GM11168 (cell line): ENCODE data around the gene STAMBPL1.

Experiments used
- in situ Hi-C: fragments of 300-500 bp; cut with MboI; formaldehyde crosslinking; loops from one replicate; pipeline ENCODE4 v1.12.0; 2022; ENCODE audit warnings: low sequenced_read_pairs; ENCODE audit not compliant: unreplicated experiment

Gene STAMBPL1

GRCh38 chr10:88879534-88880281, at the start of gene STAMBPL1:
STAMBPL1 (plus strand) TSS chr10:88880245; CDS start chr10:88901709, 21,464 bp downstream.
- in situ Hi-C loops = no loop called here

GRCh38 chr10:88830643-88831268, 49.3 kb upstream of the STAMBPL1 start:
- in situ Hi-C loops = loop anchor here (25.0 kb wide), 1 partner anchor 382 kb away; the partner anchor contains the start of gene CH25H

DNA sequence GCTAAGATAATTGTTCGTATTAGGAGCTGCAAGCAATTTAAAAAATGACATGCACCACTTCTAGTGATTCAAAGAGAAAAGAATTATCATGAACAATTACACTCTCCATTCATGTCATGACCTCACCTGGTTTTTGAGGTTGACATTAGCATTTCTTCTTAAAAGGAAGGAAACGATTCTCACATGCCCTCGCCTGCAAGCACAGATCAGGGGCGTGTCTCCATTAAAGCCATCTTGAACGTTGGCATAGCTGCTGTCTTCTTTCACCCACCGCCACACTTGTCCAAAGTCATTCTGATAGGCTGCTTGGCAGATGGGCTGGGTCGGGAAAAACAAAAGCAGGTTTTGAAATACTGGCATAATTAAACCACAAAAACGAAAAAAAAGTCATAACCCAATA, 48.3 kb upstream of the STAMBPL1 start:
- in situ Hi-C loops = loop anchor here (25.0 kb wide), 1 partner anchor 381 kb away; the partner anchor contains the start of gene CH25H

- in situ Hi-C loops = loop anchor here (25.0 kb wide), 1 partner anchor 380 kb away; the partner anchor contains the start of gene CH25H
Measured at GRCh38 chr10:88832376-88832775, 47.7 kb upstream of the STAMBPL1 start.

- in situ Hi-C loops = loop anchor here (25.0 kb wide), 1 partner anchor 379 kb away; the partner anchor contains the start of gene CH25H
Measured at GRCh38 chr10:88833156-88833555, 46.9 kb upstream of the STAMBPL1 start.

DNA sequence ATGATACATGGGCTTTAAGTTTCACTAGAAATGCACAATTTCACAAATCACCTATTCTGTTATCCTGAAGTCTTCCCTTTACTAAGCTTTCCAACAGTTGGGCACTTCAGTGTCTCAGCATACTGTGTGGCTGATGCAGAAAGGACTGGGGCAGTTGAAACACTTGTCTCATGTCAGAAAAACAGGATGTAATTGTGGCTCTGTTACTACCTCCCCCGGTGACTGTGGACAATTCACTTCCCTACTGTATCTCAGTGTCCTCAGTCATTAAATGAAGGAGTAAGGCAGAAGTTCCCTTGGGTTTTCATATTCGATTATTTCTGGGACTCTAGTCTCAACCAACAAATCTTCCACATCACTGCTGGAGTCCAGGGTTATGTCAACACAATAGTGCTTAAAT, 46.3 kb upstream of the STAMBPL1 start:
- in situ Hi-C loops = loop anchor here (25.0 kb wide), 1 partner anchor 379 kb away; the partner anchor contains the start of gene CH25H

DNA sequence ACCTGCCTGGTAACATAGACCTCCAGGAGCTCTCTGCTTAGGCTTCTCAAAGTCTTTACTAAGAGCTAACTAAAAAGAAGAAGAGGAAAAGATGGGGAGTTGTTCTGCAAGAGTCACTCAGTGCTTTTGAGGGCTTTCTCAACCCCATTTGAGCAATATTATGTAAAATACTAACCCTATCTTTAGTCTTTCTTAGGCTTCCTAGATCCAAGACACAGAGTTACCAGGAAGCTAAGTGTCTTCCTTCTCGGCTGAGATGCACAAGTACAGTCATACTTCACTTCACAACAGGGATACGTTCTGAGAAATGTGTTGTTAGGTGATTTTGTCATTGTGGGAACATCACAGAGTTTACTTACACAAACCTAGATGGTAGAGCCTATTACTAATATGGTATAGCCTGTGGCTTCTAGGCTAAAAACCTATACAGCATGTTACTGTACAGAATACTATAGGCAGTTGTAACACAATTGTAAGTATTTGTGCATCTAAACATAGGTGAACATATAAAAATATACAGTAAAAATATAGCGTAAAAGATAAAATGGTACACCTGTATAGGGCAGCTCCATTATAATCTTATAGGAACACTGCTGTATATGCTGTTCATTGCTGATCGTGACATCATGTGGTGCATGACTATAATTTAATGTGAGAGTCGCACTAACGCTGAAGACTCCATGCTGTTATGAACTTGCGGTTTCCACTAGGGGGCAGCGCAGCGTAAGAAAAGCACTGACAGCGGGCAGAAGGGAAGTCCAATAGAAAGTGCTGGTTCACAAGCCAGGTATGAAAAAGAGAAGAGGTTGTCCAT, 44.7 kb upstream of the STAMBPL1 start:
- in situ Hi-C loops = loop anchor here (5.0 to 25.0 kb wide), 2 partner anchors 92 to 377 kb away; partner anchors contain the start of gene CH25H

DNA sequence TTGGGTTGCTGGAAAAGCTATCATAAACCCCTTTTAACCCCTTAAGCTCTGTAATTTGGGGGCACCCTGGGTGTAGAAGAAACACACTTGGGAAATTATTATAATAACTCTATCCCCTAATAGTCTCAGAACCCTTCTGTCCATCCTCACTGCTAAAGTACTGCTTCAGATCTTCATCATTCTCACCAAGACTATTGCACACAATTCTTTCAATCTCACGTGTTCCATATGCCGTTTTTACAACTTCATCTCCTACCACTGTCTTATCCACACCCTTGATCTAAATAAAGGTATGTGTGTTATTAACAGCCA, 44.2 kb upstream of the STAMBPL1 start:
- in situ Hi-C loops = loop anchor here (5.0 to 25.0 kb wide), 2 partner anchors 91 to 376 kb away; partner anchors contain the start of gene CH25H

GRCh38 chr10:88837632-88838031, 42.4 kb upstream of the STAMBPL1 start:
- in situ Hi-C loops = loop anchor here (5.0 to 25.0 kb wide), 2 partner anchors 90 to 375 kb away; partner anchors contain the start of gene CH25H

GRCh38 chr10:88838766-88839350, 41.2 kb upstream of the STAMBPL1 start:
- in situ Hi-C loops = loop anchor here (5.0 to 25.0 kb wide), 2 partner anchors 88 to 373 kb away; partner anchors contain the start of gene CH25H

- in situ Hi-C loops = loop anchor here (25.0 kb wide), 1 partner anchor 372 kb away; the partner anchor contains the start of gene CH25H
Measured at GRCh38 chr10:88840104-88840503, 39.9 kb upstream of the STAMBPL1 start.

- in situ Hi-C loops = loop anchor here (25.0 kb wide), 1 partner anchor 371 kb away; the partner anchor contains the start of gene CH25H
Measured at GRCh38 chr10:88840881-88841280, 39.2 kb upstream of the STAMBPL1 start.

DNA sequence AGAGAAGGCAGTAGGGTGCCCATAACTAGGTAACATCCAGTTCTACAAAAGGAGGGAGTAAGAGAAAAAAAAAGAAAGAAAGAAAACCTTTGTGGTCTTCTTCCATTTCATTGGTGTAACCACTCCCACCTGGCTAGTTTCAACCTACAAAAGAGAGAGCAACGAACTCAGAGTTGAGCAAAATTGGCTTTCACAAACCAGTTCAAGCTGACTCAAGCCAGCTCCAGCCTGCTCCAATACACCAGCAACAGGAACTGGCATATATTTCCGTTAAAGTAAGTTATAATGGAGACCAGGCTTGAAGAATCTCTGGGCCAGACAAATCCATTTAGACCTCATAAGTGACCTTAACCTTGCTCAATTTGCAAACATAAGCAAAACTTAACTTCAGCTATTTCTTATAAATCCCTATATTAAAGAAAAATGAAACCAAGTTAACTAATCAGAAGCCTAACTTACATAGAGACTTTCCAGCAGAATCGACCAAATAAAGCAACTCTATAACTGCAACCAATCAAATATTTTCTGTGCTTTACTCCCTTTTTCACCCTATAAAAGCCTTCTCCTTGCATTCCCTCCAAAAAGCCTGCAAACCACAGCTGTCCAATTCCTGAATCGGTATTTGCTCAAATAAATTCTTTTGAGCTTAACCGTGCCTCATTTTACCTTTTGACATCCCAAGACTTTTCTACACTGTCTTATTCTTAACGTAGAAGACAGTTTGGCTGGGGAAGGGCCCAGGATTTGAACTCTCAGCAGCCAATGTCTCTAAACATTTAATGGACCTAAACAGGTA, 38.5 kb upstream of the STAMBPL1 start:
- in situ Hi-C loops = loop anchor here (25.0 kb wide), 1 partner anchor 371 kb away; the partner anchor contains the start of gene CH25H

DNA sequence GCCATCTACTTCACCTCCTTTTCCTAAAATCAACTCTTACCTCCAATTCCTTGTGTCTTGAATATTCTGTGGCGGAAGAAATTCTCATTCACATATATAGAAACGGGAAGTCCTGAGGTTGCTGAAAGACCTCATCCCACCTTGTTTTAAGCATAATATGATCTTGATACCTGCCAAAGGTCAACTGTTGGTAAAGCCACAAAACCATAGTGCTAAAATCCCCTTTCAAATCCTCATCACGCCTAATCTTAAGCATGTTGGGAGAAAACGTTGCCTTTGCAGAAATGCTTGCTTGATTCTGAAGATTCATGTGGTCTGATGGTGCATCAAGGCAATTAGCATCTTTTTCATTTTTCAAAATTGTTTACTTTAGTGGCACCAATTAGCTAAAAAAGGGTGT, 36.9 kb upstream of the STAMBPL1 start:
- in situ Hi-C loops = loop anchor here (25.0 kb wide), 1 partner anchor 369 kb away; the partner anchor contains the start of gene CH25H

GRCh38 chr10:88848499-88848898, 31.5 kb upstream of the STAMBPL1 start:
- in situ Hi-C loops = loop anchor here (25.0 kb wide), 1 partner anchor 364 kb away; the partner anchor contains the start of gene CH25H

GRCh38 chr10:88849234-88849633, 30.8 kb upstream of the STAMBPL1 start:
- in situ Hi-C loops = loop anchor here (25.0 kb wide), 1 partner anchor 363 kb away; the partner anchor contains the start of gene CH25H

DNA sequence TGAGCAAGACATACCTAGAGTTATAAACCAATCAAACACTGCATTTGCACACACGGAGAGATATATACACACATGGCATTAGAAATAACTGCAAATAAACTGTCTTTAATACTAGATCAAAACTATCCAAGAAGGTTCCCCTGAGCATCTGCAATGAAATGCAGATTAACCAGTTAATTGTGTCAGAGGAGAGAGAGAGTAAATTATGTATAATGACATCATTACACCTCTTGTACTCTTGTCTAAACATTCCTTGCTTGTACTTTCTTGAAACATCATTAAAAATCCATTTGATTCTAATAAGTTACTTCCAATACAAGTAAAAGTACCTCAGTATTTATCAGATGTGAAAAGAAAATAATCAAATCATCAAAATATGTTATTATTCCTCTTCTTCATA, 29.3 kb upstream of the STAMBPL1 start:
- in situ Hi-C loops = no loop called here

GRCh38 chr10:88851706-88852105, 28.3 kb upstream of the STAMBPL1 start, which contains the start of gene ANKRD22:
ANKRD22 (minus strand) TSS chr10:88851844; CDS start chr10:88851607, 237 bp downstream.
- in situ Hi-C loops = no loop called here

- in situ Hi-C loops = no loop called here
Measured at GRCh38 chr10:88852327-88852726, 27.7 kb upstream of the STAMBPL1 start.
